NCI-H1694 treated with DMSO at 0.1 percent for 48 hours (cell line): ENCODE measurements around the gene BNIPL.

Source experiments
- DNase-seq: peaks from one replicate; lab custom pipeline; 2025; lab: John Stamatoyannopoulos, UW

BNIPL gene

DNA sequence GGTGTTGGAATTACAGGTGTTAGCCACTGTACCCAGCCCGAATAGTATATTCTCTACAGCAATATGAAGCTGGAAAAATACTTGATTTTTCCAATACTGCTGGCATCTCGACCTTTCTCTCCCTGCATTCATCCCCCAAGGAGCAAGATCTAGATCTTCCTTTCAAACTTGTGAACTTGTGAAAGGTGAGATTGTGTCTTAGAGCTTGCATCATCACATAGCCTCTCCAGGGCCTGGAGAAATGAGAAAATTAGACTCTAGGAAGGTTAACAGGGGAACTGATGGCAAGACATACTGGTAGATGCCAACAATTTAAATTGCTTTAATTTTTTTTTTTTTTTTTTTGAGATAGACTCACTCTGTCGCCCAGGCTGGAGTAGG lies 26.1 kb upstream of the BNIPL start:
- DNase-seq, result no peak

DNA sequence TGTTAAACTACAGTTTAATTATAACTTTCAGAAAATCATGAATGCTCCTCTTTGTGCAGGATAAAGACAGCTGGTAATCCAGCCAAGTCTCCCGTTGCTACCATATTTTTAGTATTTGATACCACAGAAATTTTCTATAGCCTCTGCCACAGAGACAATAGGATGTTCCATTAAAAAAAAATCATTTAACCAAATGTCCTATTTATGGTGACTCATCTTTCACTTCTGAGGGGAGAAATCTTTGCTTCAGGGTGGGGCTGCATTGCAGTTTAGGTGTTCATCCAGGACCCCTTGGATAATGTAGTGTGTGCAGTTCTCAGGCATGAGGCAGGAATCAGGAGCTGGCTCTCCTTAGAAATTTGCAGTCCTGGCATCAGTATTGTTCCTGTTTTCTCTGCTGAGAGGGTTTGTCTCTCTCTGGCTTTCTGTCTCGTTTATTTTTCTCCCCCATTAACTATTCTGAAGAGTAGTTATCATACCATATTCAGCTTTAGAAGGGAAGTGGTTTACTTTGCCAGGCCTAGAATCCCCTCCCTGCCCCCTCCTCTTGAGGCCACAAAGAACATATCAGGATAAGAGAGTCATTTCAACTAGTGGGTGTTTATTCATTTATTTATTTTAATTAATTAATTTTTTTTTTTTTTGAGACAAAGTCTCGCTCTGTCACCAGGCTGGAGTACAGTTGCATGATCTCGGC lies 25.1 kb upstream of the BNIPL start:
- DNase-seq, result no peak

DNA sequence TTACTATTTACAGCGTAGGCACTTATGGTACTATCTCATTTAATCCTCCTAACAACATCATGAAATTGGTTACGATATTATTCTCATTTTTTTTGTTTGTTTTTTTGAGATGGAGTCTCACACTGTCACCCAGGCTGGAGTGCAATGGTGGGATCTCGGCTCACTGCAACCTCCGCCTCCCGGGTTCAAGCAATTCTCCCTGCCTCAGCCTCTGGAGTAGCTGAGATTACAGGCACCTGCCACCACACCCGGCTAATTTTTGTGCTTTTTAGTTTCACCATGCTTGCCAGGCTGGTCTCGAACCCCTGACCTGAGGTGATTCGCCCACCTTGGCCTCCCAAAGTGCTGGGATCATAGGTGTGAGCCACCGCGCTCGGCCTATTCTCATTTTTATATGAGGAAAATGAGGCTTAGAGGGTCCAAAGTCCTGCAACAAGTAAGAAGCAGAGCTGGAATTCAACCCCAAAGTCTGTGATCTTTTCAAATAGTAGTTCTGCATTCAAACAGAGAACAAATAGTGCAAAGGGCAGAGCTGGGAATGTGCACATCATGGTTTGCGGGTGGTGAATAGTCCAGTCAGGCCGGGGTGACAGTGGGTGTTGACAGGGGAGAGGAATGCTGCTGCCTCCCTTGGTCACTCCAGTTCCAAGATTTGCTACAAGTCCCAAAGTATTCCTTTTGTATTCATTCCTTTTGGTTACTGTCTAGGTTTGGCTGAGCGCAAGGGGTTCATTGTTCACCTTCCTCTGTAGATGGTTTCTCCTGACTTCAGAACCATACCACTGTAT lies 23.5 kb upstream of the BNIPL start:
- no peak for DNase-seq

DNA sequence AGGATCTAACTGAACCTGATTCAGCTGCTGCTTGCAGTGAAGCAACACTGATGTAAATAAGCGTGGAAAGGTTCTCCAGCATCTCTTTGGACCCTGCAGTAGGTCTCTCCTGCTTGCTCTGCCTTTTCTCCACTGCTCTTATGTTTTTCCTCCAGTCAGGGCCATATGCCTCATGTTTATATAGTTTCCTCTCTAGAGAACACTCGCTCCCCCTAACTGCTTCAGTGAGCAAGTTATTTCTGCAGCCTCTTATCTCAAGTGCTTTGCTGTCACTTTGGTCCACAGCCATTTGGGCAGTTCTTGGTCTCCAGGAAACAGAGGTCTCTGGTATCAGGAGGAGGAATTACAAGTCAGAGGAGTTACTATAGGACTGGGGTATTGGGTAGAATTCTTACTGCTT lies 22.9 kb upstream of the BNIPL start:
- no peak for DNase-seq

DNA sequence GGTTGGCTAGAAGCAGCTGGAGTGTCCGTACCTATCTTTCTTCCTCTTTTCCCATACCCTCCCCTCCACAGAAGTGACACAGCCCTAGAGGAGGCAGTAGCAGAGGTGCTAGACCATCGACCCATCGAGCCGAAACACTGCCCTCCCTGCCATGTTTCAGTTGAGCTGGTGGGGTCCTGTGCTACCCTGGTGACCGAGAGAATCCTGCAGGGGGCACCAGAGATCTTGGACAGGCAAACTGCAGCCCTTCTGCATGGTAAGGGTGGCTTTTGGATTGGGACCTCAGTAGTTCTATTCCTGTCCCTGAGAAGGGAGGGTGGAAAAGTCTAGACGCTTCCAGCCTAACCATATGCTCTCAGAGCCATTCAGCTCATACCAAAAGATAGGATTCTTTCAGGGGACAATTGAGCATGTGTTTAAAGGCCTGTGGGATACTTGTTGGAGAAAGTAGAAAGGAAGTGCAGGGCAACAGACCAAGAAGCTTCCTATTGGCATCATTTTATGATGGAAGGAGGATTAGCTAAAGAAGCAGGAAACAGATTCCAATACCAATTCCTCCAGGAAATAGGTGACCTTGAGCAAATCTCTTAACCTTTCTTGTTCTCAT lies 11.7 kb upstream of the BNIPL start:
- DNase-seq, result peak; percentile 78

DNA sequence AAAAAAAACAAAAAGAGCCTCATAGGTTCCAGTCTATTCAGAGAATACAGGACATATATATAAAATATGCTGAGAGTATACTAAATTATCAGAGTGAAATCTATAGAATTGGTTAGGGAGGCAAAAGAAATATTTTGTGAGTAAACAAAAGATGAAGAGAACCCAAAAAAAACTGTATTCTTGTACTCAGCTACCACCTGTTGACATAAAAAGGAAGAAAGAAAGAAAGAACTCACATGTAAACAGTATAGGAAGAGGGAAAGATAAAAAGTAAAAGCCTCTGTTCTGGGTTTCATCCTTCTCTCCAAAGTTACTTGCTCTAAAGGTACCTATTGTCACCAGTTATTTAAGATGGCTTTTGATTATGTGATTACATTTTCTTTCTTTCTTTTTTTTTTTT lies 9.9 kb upstream of the BNIPL start:
- DNase-seq, result no peak

DNA sequence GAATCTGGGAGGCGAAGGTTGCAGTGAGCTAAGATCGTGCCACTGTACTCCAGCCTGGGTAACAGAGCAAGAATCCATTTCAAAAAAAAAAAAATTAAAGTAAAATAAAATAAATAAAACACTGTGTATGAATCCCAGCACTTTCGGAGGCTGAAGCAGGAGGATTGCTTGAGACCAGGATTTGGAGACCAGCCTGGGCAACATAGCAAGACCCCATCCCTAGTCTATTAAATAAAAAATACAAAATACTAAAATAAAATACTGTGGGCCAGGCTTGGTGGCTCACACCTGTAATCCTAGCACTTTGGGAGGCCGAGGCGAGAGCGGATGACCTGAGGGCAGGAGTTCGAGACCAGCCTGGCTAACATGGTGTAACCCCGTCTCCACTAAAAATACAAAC lies 4.2 kb upstream of the BNIPL start:
- no peak for DNase-seq

DNA sequence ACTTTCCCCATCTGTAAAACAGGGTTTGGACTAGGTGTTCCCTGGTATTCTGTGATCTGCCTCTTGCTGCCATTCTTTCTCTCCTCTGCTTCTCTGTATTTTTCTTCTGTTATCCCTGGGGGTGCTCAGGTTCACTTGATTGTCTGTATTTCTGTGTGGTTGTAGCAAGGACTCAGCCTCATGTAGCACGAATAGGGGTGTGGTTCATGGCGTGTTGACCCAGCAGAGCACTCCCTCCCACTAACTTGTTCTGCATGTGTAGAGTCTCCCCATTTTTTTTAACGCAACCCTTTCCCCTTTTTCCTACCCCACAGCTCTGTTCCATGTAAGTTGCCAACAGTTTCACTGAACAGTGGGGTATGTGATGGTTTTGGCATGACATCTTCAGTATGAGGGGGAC lies 1.2 kb upstream of the BNIPL start:
- DNase-seq, result no peak

DNA sequence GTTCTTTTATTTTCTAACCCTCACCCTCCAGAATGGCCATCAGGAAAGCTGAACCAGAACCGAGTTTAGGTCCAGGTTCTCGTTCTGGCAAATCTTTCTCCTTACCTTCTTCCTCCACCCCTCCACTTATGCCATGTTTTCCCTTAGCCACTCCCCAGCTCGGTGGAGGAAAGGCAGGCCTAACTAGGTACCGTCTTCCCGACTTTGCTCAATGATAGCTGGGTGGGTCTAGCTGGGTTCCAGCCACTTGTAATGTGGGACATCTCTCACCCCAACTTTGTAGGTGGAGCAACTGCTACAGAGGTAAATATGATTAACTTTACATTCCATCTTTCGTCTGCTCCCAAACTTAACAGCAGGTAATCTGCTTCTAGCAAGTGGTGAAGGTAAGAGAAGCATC lies 646 bp downstream of the BNIPL start:
- no peak for DNase-seq

DNA sequence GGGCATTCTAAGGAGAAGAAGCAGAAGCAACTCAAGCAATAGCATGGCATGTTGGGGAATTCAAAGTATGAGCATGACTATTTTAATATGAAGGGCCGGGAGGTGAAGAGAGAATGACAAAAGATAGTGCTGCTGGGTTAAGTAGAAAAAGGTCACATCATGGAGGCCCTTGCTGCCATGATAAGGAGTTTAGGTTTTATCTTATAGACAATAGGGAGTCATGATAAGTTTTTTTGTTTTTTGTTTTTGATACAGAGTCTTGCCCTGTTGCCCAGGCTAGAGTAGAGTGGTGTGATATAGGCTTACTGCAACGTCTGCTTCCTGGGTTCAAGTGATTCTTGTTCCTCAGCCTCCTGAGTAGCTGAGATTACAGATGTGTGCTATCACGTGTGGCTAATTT lies 3.1 kb downstream of the BNIPL start:
- DNase-seq, result no peak

DNA sequence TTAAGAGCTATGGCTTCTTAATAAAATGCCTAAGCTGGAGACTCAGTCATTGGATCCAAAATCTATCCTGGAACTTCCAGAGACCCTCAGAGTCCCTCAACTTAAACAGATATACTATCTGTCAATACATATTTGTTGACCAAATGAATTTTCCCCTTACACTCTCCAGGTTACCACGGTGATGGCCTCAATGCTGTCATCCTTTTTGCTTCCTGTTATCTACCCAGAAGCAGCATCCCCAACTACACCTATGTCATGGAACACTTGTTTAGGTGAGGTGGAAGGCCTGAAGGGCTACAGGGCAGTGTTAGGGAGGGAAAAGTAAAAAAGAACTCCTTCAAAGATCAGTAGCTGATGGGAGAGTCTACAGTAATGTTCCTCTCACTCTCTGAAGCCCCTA lies 6.8 kb downstream of the BNIPL start:
- DNase-seq, result no peak

DNA sequence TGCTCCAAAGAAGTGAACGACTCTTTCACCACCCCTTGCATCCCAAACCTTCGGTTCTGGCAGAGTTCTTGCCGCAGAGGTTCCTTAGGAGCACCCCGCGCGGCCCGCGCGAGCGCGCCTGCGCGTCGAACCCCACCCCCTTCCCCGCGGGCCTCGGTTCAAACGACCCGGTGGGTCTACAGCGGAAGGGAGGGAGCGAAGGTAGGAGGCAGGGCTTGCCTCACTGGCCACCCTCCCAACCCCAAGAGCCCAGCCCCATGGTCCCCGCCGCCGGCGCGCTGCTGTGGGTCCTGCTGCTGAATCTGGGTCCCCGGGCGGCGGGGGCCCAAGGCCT lies 11.2 kb downstream of the BNIPL start, which contains the start of gene C1orf56:
TSS of gene C1orf56 (plus strand) at position 161 of the 334 bp plus-strand sequence. CDS start at position 258, 97 bp downstream.
- DNase-seq, result peak; percentile 62

DNA sequence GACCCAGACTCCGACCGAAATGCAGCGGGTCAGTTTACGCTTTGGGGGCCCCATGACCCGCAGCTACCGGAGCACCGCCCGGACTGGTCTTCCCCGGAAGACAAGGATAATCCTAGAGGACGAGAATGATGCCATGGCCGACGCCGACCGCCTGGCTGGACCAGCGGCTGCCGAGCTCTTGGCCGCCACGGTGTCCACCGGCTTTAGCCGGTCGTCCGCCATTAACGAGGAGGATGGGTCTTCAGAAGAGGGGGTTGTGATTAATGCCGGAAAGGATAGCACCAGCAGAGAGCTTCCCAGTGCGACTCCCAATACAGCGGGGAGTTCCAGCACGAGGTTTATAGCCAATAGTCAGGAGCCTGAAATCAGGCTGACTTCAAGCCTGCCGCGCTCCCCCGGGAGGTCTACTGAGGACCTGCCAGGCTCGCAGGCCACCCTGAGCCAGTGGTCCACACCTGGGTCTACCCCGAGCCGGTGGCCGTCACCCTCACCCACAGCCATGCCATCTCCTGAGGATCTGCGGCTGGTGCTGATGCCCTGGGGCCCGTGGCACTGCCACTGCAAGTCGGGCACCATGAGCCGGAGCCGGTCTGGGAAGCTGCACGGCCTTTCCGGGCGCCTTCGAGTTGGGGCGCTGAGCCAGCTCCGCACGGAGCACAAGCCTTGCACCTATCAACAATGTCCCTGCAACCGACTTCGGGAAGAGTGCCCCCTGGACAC lies 11.7 kb downstream of the BNIPL start:
- peak; percentile 71 for DNase-seq

DNA sequence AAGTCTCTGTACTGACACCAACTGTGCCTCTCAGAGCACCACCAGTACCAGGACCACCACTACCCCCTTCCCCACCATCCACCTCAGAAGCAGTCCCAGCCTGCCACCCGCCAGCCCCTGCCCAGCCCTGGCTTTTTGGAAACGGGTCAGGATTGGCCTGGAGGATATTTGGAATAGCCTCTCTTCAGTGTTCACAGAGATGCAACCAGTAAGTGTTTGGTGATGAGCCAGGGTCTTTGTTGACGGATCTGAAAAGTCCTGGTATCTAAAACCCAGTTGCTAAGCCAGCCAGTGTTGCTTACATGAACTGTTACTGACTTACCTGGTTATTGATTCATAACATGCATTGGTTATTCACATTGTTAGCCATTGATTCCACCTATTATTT lies 12.3 kb downstream of the BNIPL start:
- no peak for DNase-seq

DNA sequence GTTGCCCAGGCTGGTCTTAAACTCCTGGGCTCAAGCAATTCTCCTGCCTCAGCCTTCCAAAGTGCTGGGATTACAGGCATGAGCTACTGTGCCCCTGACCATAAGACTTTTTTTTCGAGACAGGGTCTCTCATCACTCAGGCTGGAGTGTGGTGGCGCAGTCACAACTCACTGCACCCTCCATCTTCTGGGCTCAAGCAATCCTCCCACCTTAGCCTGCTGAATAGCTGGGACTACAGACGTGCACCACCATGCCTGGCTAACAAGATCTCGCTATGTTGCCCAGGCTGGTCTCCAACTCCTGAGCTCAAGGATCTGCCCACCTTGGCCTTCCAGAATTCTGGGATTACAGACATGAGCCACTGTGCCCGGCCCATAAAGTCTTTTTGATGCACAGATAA lies 13.1 kb downstream of the BNIPL start:
- no peak for DNase-seq

DNA sequence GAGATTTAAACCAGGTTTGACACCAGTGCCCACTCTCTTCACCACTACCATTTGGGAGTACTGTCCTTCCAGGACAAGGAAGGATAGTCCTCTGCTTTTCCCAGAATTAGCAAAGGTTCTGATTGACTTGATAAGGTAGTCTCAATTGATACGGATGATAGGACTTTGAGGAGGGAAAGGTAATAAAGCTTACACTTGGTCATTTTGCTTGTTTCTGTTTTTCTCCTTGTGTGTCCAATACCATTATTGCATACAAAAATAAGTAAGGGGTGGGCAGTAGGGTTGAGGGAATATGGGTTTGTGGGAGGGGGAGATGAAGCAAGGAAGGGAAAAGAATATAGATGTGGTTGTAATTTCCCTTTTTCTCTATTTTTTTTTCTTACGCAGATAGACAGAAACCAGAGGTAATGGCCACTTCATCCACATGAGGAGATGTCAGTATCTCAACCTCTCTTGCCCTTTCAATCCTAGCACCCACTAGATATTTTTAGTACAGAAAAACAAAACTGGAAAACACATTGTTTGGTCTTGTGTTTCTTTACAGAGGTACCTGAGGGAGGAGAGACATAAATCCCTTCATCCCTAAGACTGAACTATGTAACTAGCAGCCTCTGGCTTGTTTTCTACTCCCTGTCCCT lies 13.8 kb downstream of the BNIPL start:
- DNase-seq, result no peak

DNA sequence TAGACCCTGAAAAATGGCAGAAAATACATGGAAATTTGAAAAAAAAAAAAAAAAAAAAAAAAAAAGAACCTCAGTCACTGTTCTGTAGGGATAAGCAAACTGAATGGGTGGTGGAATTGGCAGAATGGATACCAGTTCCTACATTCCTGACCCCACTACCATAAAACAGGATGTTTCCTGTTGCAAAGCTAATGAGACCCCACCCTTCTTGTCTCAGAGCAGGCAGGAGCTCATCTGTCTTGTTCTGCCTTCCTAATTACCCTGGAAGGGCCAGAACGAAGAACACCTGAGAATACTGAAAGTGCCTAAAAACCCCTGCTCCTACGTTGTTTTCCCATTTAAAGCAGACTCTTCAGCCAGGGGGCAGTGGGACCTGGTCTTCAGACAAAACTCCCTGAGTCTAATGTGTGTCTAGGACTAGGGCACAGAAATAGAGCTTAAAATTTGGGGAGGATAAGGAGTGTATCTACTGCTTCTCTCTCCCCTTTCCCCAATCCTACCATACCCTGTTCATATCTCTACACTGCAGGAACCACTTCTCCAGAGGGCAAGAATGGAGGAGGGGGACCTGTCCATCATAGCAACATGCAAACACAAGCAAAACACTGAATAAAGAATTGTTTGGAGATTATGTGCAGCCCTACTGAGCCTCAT lies 15.1 kb downstream of the BNIPL start:
- DNase-seq, result no peak

DNA sequence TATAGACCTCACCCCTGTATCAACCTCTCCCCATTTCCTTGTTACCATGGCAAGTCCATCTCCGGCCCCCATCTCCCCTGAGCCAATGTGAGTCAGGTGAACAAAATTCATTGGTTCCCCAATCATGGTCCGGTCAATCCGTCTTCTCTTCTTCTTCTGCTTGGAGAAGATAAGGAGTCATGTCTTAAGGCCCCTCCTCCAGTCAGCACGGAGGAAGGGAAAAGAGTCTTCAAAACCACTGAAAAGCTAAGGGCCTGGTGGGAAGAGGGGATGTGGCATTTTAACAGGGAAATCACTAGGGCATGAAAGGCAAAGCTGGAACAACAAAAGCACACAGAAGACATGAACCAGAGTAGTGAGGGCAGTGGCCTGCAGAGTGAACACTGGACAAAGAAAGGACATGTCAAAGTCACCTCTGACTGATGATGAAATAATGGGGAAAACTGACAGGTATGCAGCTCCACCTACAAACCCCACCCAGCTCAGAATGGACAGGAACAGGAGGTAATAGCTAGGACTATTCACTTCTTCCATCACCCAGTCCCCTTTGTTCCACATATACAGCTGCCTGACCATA lies 18.7 kb downstream of the BNIPL start:
- no peak for DNase-seq

DNA sequence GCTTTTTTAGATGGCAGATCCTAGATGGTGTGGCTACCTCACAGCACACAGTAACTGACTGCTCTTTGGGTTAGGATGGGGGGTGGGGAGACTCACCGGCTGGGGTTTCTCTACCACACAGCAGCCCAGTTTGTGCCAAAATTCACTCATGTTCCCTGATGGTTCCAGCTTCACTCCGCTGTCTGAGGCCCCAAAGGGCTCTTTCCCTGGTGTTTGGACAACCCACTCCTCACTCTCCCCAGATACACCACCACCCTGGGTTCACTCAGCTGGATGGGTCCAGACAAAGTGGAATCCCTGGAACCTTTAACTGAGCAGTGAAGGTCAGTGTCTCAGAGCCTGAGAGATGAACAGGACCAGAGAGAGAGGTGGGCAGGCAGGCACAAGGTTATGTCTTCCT lies 19.2 kb downstream of the BNIPL start:
- DNase-seq, result no peak

DNA sequence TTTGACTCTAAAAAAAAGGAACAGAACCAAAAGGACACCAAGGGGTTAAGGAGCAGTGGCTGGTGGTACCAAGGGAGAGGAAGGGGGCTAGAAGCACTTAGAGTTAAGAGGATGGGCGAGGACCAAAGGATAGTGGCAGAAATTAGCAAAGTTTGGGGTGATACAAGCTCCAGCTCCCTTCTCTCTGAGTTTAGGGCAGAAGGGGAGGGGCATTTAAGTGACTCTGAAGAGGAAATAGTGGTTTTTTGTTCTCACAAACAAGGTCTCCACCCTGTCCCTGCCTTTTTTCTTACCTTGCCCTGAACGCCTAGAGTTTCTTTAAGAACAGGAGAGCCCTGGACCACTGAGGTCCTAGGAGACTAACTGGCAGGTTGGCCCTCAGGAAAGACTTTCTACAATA lies 19.8 kb downstream of the BNIPL start:
- no peak for DNase-seq

DNA sequence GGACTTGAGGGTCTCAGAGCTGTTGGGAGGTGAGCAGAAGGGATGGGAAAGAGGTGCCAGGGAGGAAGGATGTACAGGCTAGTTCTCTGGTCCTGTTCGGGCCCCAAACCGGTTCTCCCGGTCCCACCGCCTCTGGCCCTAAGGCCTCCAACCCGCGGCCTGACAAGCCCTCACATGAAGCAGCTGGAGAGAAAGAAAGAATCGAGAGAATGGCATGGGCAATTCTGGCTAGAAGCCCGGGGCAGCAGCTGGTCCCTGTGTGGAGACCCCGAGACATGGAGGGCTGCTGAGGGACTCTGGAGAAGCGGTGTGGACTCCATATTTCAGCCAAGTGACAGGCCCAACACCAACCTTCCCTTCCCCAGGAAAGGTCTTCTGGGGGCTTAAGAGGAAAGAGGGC lies 22.3 kb downstream of the BNIPL start:
- DNase-seq, result peak; percentile 32
